ENCODE measurements around the gene COG1.
"Not testable (repeated sequence)": the region's sequence is repeated elsewhere in the genome, so short reads cannot be mapped to it uniquely, and the experiment has no call there.

Gene COG1

GRCh38 chr17:73192894-73193701 is at the start of gene COG1:
TSS of gene COG1 (plus strand) at chr17:73193055. CDS start at chr17:73193070, 15 bp downstream.
- DNase-seq (ENCODE audit: low read depth in 1 of 2, low spot score in 1 of 2), result peak; percentile 68

GRCh38 chr17:73144209-73144608 is 48.6 kb upstream of the COG1 start:
- not testable (repeated sequence) for DNase-seq (ENCODE audit: low read depth in 1 of 2, low spot score in 1 of 2)

GRCh38 chr17:73145641-73146040 is 47.2 kb upstream of the COG1 start:
- DNase-seq (ENCODE audit: low read depth in 1 of 2, low spot score in 1 of 2), result no peak

- not testable (repeated sequence) for DNase-seq (ENCODE audit: low read depth in 1 of 2, low spot score in 1 of 2)
Observed at GRCh38 chr17:73147791-73148190, 45.1 kb upstream of the COG1 start.

- DNase-seq (ENCODE audit: low read depth in 1 of 2, low spot score in 1 of 2), result no peak
Observed at GRCh38 chr17:73148540-73149334, 44.1 kb upstream of the COG1 start.

- not testable (repeated sequence) for DNase-seq (ENCODE audit: low read depth in 1 of 2, low spot score in 1 of 2)
Observed at GRCh38 chr17:73150622-73151300, 42.1 kb upstream of the COG1 start.

GRCh38 chr17:73151916-73152632 is 40.8 kb upstream of the COG1 start:
- DNase-seq (ENCODE audit: low read depth in 1 of 2, low spot score in 1 of 2), result no peak

- no peak for DNase-seq (ENCODE audit: low read depth in 1 of 2, low spot score in 1 of 2)
Observed at GRCh38 chr17:73155410-73156165, 37.3 kb upstream of the COG1 start.

- DNase-seq (ENCODE audit: low read depth in 1 of 2, low spot score in 1 of 2), result peak; percentile 6 to 20
Observed at GRCh38 chr17:73156166-73156840, 36.6 kb upstream of the COG1 start.

GRCh38 chr17:73156887-73157520 is 35.9 kb upstream of the COG1 start:
- no peak for DNase-seq (ENCODE audit: low read depth in 1 of 2, low spot score in 1 of 2)

- no peak for DNase-seq (ENCODE audit: low read depth in 1 of 2, low spot score in 1 of 2)
Observed at GRCh38 chr17:73157521-73157890, 35.3 kb upstream of the COG1 start.

GRCh38 chr17:73158133-73158532 is 34.7 kb upstream of the COG1 start:
- no peak for DNase-seq (ENCODE audit: low read depth in 1 of 2, low spot score in 1 of 2)

- no peak for DNase-seq (ENCODE audit: low read depth in 1 of 2, low spot score in 1 of 2)
Observed at GRCh38 chr17:73160980-73161630, 31.8 kb upstream of the COG1 start.

GRCh38 chr17:73163043-73163442 is 29.8 kb upstream of the COG1 start:
- no peak for DNase-seq (ENCODE audit: low read depth in 1 of 2, low spot score in 1 of 2)

- DNase-seq (ENCODE audit: low read depth in 1 of 2, low spot score in 1 of 2), result no peak
Observed at GRCh38 chr17:73165616-73166404, 27.0 kb upstream of the COG1 start.

GRCh38 chr17:73166731-73167581 is 25.9 kb upstream of the COG1 start:
- DNase-seq (ENCODE audit: low read depth in 1 of 2, low spot score in 1 of 2), result no peak

GRCh38 chr17:73168667-73169066 is 24.2 kb upstream of the COG1 start:
- no peak for DNase-seq (ENCODE audit: low read depth in 1 of 2, low spot score in 1 of 2)
